A673 (cell line): Measurements from ENCODE around the gene EVX2.

Experiments
- EZH2 ChIP-seq: fragments of 200-600 bp; sonication (generic); IDR thresholded peaks from 2 replicates; pipeline ENCODE4 v1.6.1; 2017; ENCODE audit warnings: borderline replicate concordance, low read depth, mild to moderate bottlenecking, mixed read lengths, antibody characterized with exemption, low read length; ENCODE audit not compliant: poor library complexity, severe bottlenecking
- TF ChIP-seq, protein P1 (sequence below): fragments of 300-800, 200-600 bp; sonication (generic); conservative IDR thresholded peaks from 2 replicates; pipeline ENCODE4 v1.5.1; 2017; ENCODE audit warnings: low read depth, mild to moderate bottlenecking, antibody characterized with exemption, low read length, moderate library complexity, mixed read lengths

DNA sequence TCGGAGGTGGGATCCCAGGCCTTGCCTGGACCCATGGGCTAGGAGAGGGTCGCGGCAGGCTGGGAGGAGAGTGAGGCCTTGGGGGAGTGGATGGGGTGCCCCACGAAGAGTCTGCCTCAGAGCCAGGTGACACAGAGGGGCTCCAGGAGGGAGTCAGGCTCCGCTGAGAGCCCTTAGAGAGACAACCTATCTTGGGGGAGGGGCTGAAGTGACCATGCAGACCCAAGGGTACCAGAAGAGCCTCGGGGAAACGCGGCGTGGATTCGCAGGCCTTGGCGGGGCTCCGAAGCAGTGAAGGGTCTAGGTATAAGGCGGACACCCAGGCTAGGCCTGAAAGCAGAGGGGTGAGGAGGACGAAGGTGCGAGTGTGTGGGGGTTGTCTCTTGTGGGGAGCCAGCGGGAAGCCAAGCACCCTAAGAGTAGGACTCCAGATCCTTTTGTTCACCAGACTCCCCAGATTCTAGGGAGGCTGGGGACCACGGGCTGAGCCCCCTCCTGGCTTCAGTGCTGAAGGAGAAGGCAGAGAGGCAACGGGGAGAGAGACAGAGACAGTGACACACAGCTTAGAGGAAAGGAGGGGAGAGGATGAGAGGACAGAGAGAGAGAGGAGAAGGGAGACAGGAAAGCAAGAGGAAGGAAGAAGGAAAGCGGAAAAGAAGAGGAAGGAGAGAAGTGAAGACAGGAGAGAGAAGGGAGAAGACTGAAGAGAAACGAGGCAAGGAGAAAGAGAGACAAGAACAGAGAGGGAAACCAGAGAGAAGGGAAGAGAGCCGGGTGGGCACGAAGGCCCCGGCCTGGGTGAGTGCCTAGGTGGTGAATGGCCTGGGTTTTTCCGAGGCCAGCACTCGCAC is 22.2 kb upstream of the EVX2 start:
- TF ChIP-seq, protein P1, sequence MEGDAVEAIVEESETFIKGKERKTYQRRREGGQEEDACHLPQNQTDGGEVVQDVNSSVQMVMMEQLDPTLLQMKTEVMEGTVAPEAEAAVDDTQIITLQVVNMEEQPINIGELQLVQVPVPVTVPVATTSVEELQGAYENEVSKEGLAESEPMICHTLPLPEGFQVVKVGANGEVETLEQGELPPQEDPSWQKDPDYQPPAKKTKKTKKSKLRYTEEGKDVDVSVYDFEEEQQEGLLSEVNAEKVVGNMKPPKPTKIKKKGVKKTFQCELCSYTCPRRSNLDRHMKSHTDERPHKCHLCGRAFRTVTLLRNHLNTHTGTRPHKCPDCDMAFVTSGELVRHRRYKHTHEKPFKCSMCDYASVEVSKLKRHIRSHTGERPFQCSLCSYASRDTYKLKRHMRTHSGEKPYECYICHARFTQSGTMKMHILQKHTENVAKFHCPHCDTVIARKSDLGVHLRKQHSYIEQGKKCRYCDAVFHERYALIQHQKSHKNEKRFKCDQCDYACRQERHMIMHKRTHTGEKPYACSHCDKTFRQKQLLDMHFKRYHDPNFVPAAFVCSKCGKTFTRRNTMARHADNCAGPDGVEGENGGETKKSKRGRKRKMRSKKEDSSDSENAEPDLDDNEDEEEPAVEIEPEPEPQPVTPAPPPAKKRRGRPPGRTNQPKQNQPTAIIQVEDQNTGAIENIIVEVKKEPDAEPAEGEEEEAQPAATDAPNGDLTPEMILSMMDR: no peak
- TF ChIP-seq EZH2: no peak
